Measurements from ENCODE around the gene NXN. TPM values are rescaled to one million over a fixed set of nuclear protein-coding genes. Genes with fewer than 3 reads are reported as not detected.

Gene NXN
- total RNA-seq, 1 donor from 2014 or later, result 67.3 TPM

DNA sequence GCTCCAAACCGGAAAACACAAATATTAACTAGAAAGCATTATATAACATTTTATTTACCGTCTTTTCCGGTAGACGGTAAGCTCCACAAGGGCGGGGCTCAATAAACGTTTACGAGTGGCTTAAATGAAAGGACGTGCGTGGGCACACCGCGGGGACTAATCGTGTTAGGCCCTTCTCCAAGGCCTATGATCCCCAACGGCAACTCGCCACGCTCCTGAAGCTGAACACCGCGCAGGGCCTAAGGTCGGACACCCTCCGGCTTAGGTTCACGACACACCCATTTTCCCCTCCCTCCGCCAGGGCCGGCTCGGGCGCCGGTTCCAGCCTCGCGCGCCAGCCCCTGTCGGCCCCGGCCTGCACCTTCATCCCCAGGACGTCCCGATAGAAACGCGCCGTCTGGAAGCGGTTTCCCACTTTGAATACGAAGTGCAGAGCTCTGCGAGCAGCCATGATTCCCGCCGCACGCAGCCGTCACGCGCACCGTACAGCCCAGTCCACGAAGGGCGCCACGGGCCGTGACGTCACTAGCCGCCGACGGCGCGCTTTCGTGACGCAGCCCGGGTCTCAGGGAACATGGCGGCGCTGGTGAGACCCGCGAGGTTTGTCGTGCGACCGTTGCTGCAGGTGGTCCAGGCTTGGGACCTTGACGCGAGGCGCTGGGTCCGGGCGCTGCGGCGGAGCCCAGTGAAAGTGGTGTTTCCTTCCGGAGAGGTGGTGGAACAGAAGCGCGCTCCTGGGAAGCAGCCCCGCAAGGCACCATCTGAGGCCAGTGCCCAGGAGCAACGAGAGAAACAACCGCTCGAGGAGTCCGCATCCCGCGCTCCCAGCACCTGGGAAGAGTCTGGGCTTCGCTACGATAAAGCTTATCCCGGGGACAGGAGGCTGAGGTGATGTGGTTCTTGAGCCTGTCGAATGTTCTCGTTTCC is 197.5 kb downstream of the NXN start, which contains the start of the genes GLOD4 and MRM3:
GLOD4 (minus strand) TSS at position 476 of the 927 bp plus-strand sequence; CDS start at position 451, 25 bp downstream.
MRM3 (plus strand) TSS at position 549 of the 927 bp plus-strand sequence; CDS start at position 575, 26 bp downstream.
- H3K27ac ChIP-seq, result peak within 1 kb of the TSS; percentile 59 to 78
- peaks cover 13% of the 10 kb centered on the region in 2 donors for H3K36me3 ChIP-seq
- peak within 1 kb of the TSS; percentile 77 to 85 for H3K4me3 ChIP-seq
- H3K9me3 ChIP-seq, result no peaks in the 10 kb centered on the region
- TF ChIP-seq, protein P1, sequence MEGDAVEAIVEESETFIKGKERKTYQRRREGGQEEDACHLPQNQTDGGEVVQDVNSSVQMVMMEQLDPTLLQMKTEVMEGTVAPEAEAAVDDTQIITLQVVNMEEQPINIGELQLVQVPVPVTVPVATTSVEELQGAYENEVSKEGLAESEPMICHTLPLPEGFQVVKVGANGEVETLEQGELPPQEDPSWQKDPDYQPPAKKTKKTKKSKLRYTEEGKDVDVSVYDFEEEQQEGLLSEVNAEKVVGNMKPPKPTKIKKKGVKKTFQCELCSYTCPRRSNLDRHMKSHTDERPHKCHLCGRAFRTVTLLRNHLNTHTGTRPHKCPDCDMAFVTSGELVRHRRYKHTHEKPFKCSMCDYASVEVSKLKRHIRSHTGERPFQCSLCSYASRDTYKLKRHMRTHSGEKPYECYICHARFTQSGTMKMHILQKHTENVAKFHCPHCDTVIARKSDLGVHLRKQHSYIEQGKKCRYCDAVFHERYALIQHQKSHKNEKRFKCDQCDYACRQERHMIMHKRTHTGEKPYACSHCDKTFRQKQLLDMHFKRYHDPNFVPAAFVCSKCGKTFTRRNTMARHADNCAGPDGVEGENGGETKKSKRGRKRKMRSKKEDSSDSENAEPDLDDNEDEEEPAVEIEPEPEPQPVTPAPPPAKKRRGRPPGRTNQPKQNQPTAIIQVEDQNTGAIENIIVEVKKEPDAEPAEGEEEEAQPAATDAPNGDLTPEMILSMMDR (IDR thresholded peaks at IDR 0.05), result peak; percentile 4 to 34 (median 18)
- no peaks in the 10 kb centered on the region for H3K27me3 ChIP-seq
- DNase-seq (ENCODE audit: low spot score in 2 of 2), result peak; percentile 86 to 97
- intact Hi-C loops (cut with DNase I), result loop anchor here (5.0 kb wide), 1 partner anchor 275 kb away; no protein-coding TSS in a partner anchor
- peaks cover 5 to 17% of the 10 kb centered on the region in 2 donors for H3K4me1 ChIP-seq

DNA sequence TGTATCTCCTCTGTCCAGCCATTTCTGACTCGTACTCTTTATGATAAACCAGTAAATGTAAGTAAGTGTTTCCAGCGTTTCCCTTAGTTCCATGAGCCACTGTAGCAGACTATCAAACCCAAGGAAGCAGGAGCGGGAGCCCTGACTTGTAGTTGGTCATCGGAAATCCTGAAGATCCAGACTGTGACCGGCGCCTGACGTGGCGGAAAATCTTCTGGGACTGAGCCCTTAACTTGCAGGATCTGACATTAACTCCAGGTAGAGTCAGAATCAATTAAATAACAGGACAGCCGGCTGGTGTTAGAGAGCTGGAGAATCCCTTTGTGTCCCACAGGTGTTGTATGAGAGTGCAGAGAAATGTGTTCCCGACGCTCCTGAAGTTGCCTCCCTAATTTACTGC is 201.5 kb downstream of the NXN start:
- peaks cover 43 to 51% of the 10 kb centered on the region in 2 donors for H3K36me3 ChIP-seq

DNA sequence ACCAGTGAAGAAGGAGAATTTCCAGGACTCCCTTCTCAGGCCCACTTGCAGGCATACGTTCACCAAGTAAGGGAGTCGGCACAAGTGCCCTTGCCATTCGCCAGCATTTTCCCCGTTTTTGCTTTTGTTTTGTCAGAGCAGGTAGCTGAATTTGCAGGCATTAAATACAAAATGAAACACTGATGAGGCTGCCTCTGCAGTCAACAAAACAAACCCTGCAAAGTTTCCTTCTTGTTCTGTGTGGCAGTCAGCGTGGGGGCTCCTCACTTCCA is 205.3 kb downstream of the NXN start:
- intact Hi-C loops (cut with DNase I), result no loop called here
- H3K36me3 ChIP-seq, result peaks cover 70 to 81% of the 10 kb centered on the region in 2 donors
- H3K9me3 ChIP-seq, result no peaks in the 10 kb centered on the region
- TF ChIP-seq, protein P1 (IDR thresholded peaks at IDR 0.05), result no peak
- no peak overlapping the region for H3K4me3 ChIP-seq
- H3K27ac ChIP-seq, result no peak overlapping the region
- no peaks in the 10 kb centered on the region for H3K27me3 ChIP-seq
- H3K4me1 ChIP-seq, result no peaks in the 10 kb centered on the region
- DNase-seq (ENCODE audit: low spot score in 2 of 2), result no peak

More for the DNA sequence above, 201.5 kb downstream of the NXN start:
- no peak for DNase-seq (ENCODE audit: low spot score in 2 of 2)
- no peak overlapping the region for H3K4me3 ChIP-seq
- peaks cover 3 to 10% of the 10 kb centered on the region in 2 donors for H3K4me1 ChIP-seq
- intact Hi-C loops (cut with DNase I), result no loop called here
- H3K27ac ChIP-seq, result no peak overlapping the region
- H3K9me3 ChIP-seq, result no peaks in the 10 kb centered on the region
- no peaks in the 10 kb centered on the region for H3K27me3 ChIP-seq
- TF ChIP-seq, protein P1 (IDR thresholded peaks at IDR 0.05), result no peak

DNA sequence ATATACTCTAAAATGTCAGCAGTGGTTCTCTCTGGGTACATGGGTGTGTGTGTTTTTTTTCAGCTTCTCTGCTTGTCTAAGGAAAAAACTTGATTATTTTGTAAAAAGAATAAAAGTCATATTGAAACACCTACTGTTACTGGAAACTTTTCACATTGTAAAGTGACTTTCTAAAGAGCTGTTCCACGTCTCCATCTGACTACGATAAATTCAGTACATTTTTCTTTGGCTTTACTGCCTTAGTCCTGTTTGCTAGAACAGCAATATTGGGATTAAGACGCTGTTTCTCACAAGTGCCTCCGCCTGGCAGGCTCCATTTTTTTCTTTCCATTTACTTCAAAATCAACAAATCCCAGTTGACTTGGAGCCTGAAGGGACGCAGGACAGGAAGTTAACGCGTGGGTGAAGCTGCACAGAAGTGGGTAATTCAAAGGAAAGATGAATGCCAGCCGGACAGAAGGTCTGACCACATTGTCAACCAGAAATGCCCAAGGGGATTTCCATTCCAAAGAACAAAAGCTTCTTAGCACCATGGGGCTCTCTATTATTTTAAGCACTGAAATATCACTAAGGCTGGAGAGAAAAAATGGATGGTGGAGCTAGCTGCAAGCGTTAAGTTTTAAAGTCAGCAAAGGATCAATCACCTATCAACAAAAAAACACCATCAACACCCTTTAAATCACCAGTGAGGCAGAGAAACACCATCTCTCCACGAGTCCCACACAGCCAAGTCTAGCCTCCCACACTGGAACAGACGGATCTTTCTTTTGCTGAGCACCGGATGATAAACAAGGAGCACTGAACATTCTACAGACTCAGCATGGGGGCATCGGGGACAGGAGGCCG is 205.9 kb downstream of the NXN start:
- TF ChIP-seq, protein P1 (IDR thresholded peaks at IDR 0.05), result no peak
- no peaks in the 10 kb centered on the region for H3K4me1 ChIP-seq
- no peak overlapping the region for H3K4me3 ChIP-seq
- H3K27ac ChIP-seq, result no peak overlapping the region
- DNase-seq (ENCODE audit: low spot score in 2 of 2), result no peak
- peaks cover 72 to 86% of the 10 kb centered on the region in 2 donors for H3K36me3 ChIP-seq
- H3K9me3 ChIP-seq, result no peaks in the 10 kb centered on the region
- no peaks in the 10 kb centered on the region for H3K27me3 ChIP-seq
- intact Hi-C loops (cut with DNase I), result no loop called here

DNA sequence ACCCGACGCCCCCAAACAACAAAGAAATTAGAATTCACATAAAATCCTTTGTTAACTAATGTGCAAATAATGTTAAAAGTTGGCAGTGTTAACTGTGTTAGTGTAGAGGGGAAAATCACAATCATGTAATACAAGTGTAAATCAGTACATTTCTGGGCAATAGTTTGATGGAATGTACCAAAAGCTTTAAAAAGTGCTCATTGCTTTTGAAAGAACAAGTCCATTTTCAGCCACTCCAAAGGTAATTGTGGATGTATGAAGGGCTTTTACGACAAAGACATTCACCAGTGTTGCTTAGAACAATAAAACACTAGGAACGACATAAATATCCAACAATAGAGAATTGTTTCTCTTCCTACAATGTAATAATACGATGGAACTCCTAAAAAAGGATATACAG is 206.6 kb downstream of the NXN start:
- Histone ChIP-seq H3K9me3 (no peaks in the 10 kb centered on the region), H3K27ac (no peak overlapping the region), H3K4me1 (no peaks in the 10 kb centered on the region), H3K27me3 (no peaks in the 10 kb centered on the region), H3K4me3 (no peak overlapping the region), H3K36me3 (peaks cover 65 to 80% of the 10 kb centered on the region in 2 donors)
- no peak for DNase-seq (ENCODE audit: low spot score in 2 of 2)
- TF ChIP-seq, protein P1 (IDR thresholded peaks at IDR 0.05), result no peak
- intact Hi-C loops (cut with DNase I), result no loop called here

Data from ascending aorta (tissue), 2 donors.